Dendritic cell treated with granulocyte-macrophage colony-stimulating factor and Interleukin-4, amounts not matched to agents 40 ng/mL and 50 ng/mL, for 4 days (primary cell): Measurements from ENCODE around the gene C16orf86.
"Not testable (repeated sequence)": the region's sequence is repeated elsewhere in the genome, so short reads cannot be mapped to it uniquely, and the experiment has no call there.

Experiments
- H3K27ac Mint-ChIP-seq: one replicate; pipeline ENCODE4 v1.8.0; 2022; ENCODE audit warnings: mild to moderate bottlenecking, mixed read lengths
- H3K27me3 Mint-ChIP-seq: one replicate; pipeline ENCODE4 v1.8.0; 2022; ENCODE audit warnings: mild to moderate bottlenecking, mixed read lengths
- H3K36me3 Mint-ChIP-seq: one replicate; pipeline ENCODE4 v1.8.0; 2022; ENCODE audit warnings: low read depth, mixed read lengths
- H3K4me1 Mint-ChIP-seq: one replicate; pipeline ENCODE4 v1.8.0; 2022; ENCODE audit warnings: low read depth, mixed read lengths
- H3K4me3 Mint-ChIP-seq: one replicate; pipeline ENCODE4 v1.8.0; 2022; ENCODE audit warnings: mild to moderate bottlenecking, moderate library complexity, mixed read lengths
- H3K9me3 Mint-ChIP-seq: one replicate; pipeline ENCODE4 v1.8.0; 2022; ENCODE audit warnings: mixed read lengths
- intact Hi-C: fragments of 100-400 bp; cut with micrococcal nuclease; formaldehyde crosslinking; loops from one replicate; pipeline ENCODE4 v1.15.0; 2022

The C16orf86 gene

GRCh38 chr16:67677712-67678111, 11.1 kb downstream of the C16orf86 start:
- H3K9me3 Mint-ChIP-seq = no peaks in the 10 kb centered on the region
- peaks cover 45% of the 10 kb centered on the region for H3K36me3 Mint-ChIP-seq
- no peak overlapping the region for H3K4me3 Mint-ChIP-seq
- H3K4me1 Mint-ChIP-seq = peaks cover 32% of the 10 kb centered on the region
- intact Hi-C loops = loop anchor here (5.0 kb wide), 1 partner anchor 40 kb away; the partner anchor contains the start of gene GFOD2
- H3K27me3 Mint-ChIP-seq = no peaks in the 10 kb centered on the region
- H3K27ac Mint-ChIP-seq = no peak overlapping the region

- H3K4me1 Mint-ChIP-seq = peaks cover 24% of the 10 kb centered on the region
- H3K4me3 Mint-ChIP-seq = no peak overlapping the region
- intact Hi-C loops = loop anchor here (5.0 kb wide), 1 partner anchor 39 kb away; the partner anchor contains the start of gene GFOD2
Measured at GRCh38 chr16:67678354-67679023, 11.9 kb downstream of the C16orf86 start.

DNA sequence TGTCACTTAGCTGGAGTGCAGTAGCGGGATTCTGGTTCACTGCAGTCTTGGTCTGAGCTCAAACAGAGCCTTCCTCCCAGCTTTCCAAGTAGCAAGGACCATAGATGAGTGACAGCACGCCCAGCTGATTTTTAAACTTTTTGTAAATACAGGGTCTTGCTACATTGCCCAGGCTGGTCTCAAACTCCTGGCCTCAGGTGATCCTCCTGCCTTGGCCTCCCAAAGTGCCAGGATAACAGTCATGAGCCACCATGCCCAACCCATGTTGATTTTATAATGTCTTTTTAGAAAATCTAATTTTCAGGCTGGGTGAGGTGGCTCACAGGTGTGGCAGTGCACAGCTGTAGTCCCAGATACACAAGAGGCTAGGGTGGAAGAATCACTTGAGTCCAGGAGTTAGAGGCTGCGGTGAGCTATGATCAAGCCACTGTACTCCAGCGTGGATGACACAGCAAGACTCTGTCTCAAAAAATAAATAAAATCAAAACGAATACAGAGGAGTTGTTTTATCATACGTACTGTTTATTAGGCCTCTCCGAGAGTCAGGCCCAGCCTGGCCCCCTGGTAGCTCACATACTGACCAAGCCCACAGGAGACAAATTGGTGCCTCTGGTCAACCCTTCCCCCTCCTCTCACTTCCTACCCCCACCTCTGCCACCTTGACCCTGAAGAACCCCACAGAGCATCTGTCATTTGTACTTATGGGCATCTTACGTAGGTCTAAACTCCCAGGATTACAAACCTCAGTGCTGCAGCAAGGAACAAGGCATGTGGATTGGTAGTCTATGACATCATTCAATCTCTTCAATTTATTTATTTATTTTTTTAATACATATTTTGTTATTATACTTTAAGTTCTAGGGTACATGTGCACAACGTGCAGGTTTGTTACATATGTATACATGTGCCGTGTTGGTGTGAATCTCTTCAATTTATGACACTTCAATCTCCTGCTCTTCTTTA, 13.6 kb downstream of the C16orf86 start:
- Mint-ChIP-seq H3K36me3 (peaks cover 63% of the 10 kb centered on the region), H3K27me3 (no peaks in the 10 kb centered on the region), H3K4me1 (peaks cover 7% of the 10 kb centered on the region), H3K4me3 (no peak overlapping the region), H3K27ac (no peak overlapping the region), H3K9me3 (no peaks in the 10 kb centered on the region)
- intact Hi-C loops = loop anchor here (5.0 kb wide), 1 partner anchor 37 kb away; the partner anchor contains the start of gene GFOD2

More at GRCh38 chr16:67678354-67679023, 11.9 kb downstream of the C16orf86 start:
- no peaks in the 10 kb centered on the region for H3K9me3 Mint-ChIP-seq
- peaks cover 52% of the 10 kb centered on the region for H3K36me3 Mint-ChIP-seq
- no peak overlapping the region for H3K27ac Mint-ChIP-seq
- H3K27me3 Mint-ChIP-seq = no peaks in the 10 kb centered on the region

DNA sequence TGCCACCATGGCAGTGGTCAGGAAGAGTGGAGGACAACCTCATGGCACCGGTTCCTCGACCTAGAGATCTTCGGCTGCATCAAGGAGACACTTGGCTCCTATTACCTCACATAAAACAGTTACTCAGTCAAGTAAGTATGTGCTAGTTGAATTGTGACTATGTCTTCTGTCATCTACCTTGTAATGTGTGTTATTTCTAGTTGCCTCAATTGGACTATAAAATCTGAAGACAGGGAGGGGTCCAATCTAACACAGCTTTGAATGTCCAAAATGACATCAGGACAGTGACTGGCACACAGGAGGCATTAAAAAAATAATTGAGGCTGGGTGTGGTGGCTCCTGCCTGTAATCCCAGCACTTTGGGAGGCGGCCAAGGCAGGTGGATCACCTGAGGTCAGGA, 17.2 kb downstream of the C16orf86 start:
- peaks cover 6% of the 10 kb centered on the region for H3K4me1 Mint-ChIP-seq
- H3K36me3 Mint-ChIP-seq = peaks cover 56% of the 10 kb centered on the region
- H3K27me3 Mint-ChIP-seq = no peaks in the 10 kb centered on the region
- H3K9me3 Mint-ChIP-seq = no peaks in the 10 kb centered on the region
- no peak overlapping the region for H3K27ac Mint-ChIP-seq
- no peak overlapping the region for H3K4me3 Mint-ChIP-seq
- intact Hi-C loops = no loop called here

GRCh38 chr16:67685388-67686112, 18.9 kb downstream of the C16orf86 start:
- Mint-ChIP-seq H3K4me1 (peaks cover 6% of the 10 kb centered on the region), H3K9me3 (no peaks in the 10 kb centered on the region), H3K4me3 (no peak overlapping the region), H3K36me3 (peaks cover 52% of the 10 kb centered on the region), H3K27ac (no peak overlapping the region), H3K27me3 (no peaks in the 10 kb centered on the region)
- intact Hi-C loops = no loop called here

GRCh38 chr16:67693517-67694285, 27.1 kb downstream of the C16orf86 start:
- H3K9me3 Mint-ChIP-seq, H3K4me1 Mint-ChIP-seq, H3K27me3 Mint-ChIP-seq, intact Hi-C loops, H3K27ac Mint-ChIP-seq, H3K4me3 Mint-ChIP-seq: not testable (repeated sequence)
- peaks cover 25% of the 10 kb centered on the region for H3K36me3 Mint-ChIP-seq

DNA sequence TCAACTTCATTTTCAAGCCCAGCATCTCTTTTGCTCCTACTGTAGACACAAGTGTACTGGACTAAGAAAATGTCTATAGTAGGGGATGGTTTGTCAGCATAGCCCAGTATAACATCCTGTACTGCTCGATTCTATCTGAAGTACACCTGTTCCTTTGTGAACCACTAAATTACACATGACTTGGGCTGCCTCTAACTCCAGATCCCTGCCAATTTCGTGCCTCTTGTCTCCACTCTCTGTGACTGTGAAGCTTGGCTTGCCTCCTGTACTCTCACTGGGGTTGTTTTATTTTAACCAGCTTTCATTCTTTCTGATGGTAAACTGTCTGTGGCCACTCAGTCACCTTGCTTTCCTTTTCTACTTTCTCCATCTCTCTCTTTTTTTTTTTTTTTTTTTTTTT, 28.0 kb downstream of the C16orf86 start:
- Mint-ChIP-seq H3K4me1 (peaks cover 9% of the 10 kb centered on the region), H3K27me3 (no peaks in the 10 kb centered on the region), H3K36me3 (peaks cover 34% of the 10 kb centered on the region), H3K27ac (no peak overlapping the region), H3K4me3 (no peak overlapping the region), H3K9me3 (no peaks in the 10 kb centered on the region)
- intact Hi-C loops = no loop called here

DNA sequence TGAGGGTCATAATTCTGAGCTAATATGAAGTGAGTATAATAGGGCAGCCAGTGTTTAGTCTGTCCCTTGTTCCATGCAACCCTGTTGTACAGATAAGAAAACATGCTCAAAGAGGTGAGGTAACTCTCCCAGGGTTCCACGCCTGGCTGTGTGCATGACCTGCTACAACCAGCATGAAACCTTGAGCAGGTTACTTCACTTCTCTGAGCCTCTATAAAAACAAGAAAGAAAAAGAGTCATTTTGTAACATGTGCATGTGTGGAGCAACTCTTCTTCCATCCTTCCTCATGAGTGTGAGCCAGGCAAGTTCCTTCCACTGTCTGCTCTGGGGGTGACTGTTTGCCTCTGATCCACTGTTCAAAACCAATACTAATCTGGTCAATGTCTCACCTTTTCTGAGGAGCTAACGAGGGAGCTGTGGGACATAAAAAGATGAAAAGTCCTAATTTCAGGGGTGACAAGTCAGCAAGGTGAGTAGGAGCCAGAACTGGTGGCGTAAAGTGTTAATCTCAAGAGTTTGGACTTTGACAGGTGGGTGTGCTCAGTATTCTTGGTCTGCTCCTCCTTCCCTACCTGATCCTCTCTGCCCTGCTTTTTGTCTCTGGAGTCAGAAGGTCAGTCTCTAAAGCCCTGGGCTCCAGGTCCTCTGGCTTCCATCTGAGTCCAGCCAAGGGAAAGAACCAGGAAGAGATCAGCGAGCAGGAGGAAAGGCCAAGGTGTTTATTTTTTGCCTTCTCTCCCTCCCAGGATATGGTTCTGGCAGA, 31.0 kb downstream of the C16orf86 start:
- Mint-ChIP-seq H3K4me1 (peaks cover 9% of the 10 kb centered on the region), H3K9me3 (no peaks in the 10 kb centered on the region), H3K36me3 (peaks cover 24% of the 10 kb centered on the region), H3K27ac (no peak overlapping the region), H3K27me3 (no peaks in the 10 kb centered on the region), H3K4me3 (no peak overlapping the region)
- intact Hi-C loops = no loop called here

GRCh38 chr16:67699265-67699664, 32.7 kb downstream of the C16orf86 start:
- no peak overlapping the region for H3K4me3 Mint-ChIP-seq
- H3K4me1 Mint-ChIP-seq = peaks cover 9% of the 10 kb centered on the region
- H3K9me3 Mint-ChIP-seq = no peaks in the 10 kb centered on the region
- H3K36me3 Mint-ChIP-seq = peaks cover 24% of the 10 kb centered on the region
- H3K27ac Mint-ChIP-seq = no peak overlapping the region
- intact Hi-C loops = no loop called here
- H3K27me3 Mint-ChIP-seq = no peaks in the 10 kb centered on the region

DNA sequence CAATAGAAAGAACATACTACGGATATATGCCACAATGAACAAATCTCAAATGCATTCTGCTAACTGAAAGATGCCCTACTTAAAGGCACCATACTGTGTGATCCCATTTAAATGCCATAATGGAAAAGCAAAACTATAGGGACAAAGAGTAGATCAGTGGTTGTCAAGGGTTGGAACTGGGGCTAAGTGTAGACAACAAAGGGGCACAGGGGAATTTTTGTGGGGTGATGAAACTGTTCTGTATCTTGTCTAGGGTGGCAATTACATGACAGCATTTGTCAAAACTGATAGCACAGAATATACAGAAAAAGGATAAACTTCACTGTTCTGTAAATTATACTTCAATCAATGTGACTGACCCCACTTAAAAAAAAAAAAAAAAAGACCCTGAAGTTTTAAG, 34.8 kb downstream of the C16orf86 start:
- no peaks in the 10 kb centered on the region for H3K9me3 Mint-ChIP-seq
- no peaks in the 10 kb centered on the region for H3K27me3 Mint-ChIP-seq
- no peak overlapping the region for H3K27ac Mint-ChIP-seq
- intact Hi-C loops = no loop called here
- H3K4me1 Mint-ChIP-seq = peaks cover 9% of the 10 kb centered on the region
- H3K4me3 Mint-ChIP-seq = no peak overlapping the region
- H3K36me3 Mint-ChIP-seq = peaks cover 24% of the 10 kb centered on the region

GRCh38 chr16:67702130-67702529, 35.5 kb downstream of the C16orf86 start:
- Mint-ChIP-seq H3K4me1 (peaks cover 9% of the 10 kb centered on the region), H3K36me3 (peaks cover 24% of the 10 kb centered on the region), H3K4me3 (no peak overlapping the region), H3K27ac (no peak overlapping the region), H3K9me3 (no peaks in the 10 kb centered on the region), H3K27me3 (no peaks in the 10 kb centered on the region)
- intact Hi-C loops = no loop called here

- H3K27ac Mint-ChIP-seq = no peak overlapping the region
- no peaks in the 10 kb centered on the region for H3K27me3 Mint-ChIP-seq
- H3K36me3 Mint-ChIP-seq = peaks cover 12% of the 10 kb centered on the region
- intact Hi-C loops = no loop called here
- no peak overlapping the region for H3K4me3 Mint-ChIP-seq
- no peaks in the 10 kb centered on the region for H3K4me1 Mint-ChIP-seq
- H3K9me3 Mint-ChIP-seq = no peaks in the 10 kb centered on the region
Measured at GRCh38 chr16:67703626-67704025, 37.0 kb downstream of the C16orf86 start.

- H3K4me1 Mint-ChIP-seq = no peaks in the 10 kb centered on the region
- H3K36me3 Mint-ChIP-seq = peaks cover 7% of the 10 kb centered on the region
- no peak overlapping the region for H3K4me3 Mint-ChIP-seq
- H3K9me3 Mint-ChIP-seq = no peaks in the 10 kb centered on the region
- no peaks in the 10 kb centered on the region for H3K27me3 Mint-ChIP-seq
- no peak overlapping the region for H3K27ac Mint-ChIP-seq
- intact Hi-C loops = no loop called here
Measured at GRCh38 chr16:67704110-67704509, 37.5 kb downstream of the C16orf86 start.
